Measurements from ENCODE around the gene MYL6.

DNA sequence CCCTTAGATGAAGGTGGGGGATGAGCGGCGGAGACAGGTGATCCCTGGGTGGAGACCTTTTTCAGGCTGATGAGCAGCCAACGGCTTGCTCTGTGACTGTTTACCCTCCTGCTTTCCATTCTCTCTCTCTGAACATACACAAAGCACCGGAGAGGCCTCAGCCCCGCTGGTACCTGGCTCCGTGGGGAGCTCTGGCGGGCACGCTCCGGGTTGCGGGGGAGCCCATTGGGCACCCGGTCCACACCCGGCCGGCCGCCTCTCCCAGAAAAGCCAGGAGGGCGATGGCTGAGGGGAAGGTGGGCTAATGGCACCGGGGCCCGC is 30.6 kb downstream of the MYL6 start:
- TF ChIP-seq CTCF (IDR thresholded peaks at IDR 0.05) (no peak), EP300 (IDR thresholded peaks at IDR 0.05) (no peak), POLR2AphosphoS5 (IDR thresholded peaks at IDR 0.05) (no peak)

Data from stomach (tissue), 4 donors.